GM12874 (cell line): ENCODE results near the gene ELMOD3.

Experiments
- TF ChIP-seq, protein P1 (sequence below): IDR thresholded peaks from 2 replicates; pipeline ENCODE4 v1.5.1; 2011; ENCODE audit warnings: low read depth, mild to moderate bottlenecking, control low read depth, low read length, moderate library complexity; ENCODE audit not compliant: insufficient read depth

ELMOD3 gene

DNA sequence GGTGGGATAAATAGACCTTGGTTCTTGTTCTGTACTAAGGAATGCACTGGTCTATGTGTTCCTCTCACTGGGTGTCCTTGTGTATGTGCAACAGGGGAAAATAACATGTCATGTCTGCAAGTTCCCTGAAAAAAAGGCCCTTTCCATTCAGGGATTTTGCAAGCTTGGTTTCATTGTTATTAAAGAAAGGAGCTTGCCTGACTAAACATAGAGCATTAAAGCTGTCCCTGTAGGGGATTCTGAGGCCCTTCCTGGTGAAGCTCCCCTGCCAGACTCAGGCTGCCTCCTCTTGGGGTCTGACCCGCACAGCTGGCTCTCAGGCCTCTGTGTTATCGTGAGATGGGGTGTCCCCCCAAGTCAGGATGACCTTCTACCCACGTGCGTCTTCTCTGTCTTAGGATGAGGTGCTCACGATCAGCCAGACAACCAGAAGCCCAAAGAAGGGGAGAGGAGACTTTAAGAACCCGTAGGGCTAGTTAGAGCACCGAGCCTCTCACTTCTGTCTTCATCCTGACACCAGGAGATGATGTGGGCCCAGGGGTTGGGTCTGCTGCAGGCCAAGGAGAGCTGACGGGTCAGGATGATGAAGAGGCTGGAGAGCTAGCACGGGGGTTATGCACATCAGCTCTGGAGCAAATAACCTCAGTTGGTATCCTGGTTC lies 34.4 kb downstream of the ELMOD3 start:
- TF ChIP-seq, protein P1, sequence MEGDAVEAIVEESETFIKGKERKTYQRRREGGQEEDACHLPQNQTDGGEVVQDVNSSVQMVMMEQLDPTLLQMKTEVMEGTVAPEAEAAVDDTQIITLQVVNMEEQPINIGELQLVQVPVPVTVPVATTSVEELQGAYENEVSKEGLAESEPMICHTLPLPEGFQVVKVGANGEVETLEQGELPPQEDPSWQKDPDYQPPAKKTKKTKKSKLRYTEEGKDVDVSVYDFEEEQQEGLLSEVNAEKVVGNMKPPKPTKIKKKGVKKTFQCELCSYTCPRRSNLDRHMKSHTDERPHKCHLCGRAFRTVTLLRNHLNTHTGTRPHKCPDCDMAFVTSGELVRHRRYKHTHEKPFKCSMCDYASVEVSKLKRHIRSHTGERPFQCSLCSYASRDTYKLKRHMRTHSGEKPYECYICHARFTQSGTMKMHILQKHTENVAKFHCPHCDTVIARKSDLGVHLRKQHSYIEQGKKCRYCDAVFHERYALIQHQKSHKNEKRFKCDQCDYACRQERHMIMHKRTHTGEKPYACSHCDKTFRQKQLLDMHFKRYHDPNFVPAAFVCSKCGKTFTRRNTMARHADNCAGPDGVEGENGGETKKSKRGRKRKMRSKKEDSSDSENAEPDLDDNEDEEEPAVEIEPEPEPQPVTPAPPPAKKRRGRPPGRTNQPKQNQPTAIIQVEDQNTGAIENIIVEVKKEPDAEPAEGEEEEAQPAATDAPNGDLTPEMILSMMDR: no peak

DNA sequence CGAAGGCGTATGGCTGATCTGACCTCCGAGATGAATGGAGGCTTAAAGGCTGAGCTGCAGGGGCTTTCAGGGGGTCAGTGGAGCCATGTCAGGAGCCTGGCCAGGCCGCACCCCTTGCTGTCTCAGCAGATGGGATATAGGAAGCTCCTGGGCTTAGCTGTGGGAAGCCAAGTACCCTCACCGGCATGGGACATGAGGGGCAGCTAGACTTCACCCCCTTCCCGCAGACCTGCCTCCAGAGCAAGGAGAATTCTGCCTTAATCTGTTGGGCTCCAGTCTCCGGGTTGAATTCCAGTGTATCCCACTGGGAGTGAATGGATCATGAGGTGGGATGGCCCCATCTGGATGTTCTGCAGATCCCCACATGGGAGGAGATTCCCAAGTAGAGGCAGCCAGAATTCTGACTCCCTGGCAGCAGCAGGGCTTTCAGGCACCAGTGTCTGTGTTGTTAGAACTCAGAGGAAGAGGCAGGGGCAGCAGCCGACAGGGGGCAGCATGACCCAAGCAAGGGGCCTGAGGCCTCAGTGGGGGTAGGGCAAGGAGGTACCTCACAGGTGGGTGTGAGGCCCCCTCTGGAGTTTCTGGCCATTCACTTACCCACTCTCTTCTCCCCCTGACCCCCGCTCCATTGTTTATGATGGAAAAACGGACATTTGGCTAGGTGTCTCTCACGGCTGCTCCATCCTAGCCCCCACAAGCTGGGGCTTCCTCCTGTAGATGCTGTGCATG lies 36.5 kb downstream of the ELMOD3 start:
- TF ChIP-seq, protein P1: peak; percentile 88

DNA sequence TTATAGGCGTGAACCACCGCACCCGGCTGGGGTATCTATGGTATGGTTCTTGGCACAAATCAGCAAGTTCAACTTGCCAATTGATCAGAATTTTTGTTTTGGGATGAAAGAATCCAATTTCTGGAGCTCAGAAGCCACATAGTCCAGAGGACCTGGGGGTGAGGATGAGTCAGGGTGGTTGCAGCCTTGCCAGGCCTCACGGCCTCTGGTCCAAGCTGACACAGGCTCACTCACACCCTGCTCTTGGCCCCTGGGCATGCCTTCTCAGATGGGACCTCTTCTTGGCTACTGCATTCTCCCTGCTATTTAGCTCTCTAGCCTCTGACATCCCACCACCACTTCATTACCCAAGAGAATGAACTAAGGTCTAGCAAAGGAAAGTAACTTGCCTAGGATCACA lies 39.3 kb downstream of the ELMOD3 start:
- TF ChIP-seq, protein P1: no peak

DNA sequence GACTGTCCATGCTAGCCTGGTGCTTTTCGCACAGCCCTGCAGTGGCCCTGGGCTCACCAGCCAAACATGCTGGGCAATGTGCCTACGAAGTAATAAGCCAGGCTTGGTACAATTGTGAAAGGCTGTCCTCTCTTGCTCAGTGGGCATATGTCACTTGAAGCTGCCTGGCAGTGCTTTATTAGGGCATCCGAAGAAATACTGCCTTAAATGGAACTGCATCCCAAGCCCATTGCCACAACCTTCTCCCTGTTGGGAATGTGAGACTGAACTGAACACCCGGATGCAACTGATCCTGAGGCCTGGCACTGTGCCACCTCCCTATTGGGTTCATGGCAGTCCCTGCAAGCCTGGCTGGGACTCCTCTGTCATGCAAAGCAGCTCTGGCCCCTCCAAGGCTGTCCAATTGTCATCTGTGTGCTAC lies 39.7 kb downstream of the ELMOD3 start:
- TF ChIP-seq, protein P1: no peak

DNA sequence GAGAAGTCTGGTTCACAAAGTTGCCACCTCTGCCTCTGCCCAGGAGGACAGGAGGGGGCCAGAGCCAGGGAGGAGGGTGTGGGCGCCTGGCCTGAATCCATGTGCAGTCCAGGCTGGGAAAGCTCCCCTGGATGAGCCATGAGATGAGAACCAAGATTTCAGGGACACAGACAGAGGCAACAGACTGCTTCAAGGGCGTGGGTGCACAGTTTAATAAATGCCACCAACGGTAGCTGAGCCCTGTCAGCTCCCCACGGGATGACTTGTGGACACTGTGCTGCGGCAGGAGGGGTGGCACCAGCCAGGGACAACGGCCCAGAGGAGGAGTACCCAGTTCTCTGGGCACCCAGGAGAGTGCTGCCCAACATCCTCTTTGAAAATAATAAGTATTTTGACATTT lies 40.4 kb downstream of the ELMOD3 start:
- TF ChIP-seq, protein P1: no peak

DNA sequence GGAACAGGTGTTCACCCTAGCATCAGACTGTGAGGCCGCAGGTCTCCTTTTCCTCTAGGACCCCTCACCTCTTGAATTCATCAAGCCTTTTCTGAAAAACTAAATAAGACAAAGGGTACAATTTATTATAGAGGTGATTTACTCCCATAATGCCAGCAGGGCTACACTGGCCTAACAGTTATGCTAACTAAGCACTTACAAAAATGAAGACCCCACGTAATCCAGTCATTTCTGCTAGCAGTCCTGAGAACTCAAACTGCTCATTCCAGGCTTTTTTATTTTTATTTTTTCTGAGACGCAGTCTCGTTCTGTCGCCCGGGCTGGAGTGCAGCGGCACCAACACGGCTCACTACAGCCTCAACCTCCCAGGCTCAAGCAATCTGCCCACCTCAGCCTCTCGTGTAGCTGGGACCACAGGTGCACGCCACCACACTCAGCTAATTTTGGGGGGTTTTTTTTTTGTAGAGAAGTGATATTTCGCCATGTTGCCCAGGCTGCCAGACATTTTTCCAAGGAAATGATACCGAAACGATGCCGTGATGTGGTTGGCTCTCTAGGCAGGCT lies 41.4 kb downstream of the ELMOD3 start:
- TF ChIP-seq, protein P1: no peak

DNA sequence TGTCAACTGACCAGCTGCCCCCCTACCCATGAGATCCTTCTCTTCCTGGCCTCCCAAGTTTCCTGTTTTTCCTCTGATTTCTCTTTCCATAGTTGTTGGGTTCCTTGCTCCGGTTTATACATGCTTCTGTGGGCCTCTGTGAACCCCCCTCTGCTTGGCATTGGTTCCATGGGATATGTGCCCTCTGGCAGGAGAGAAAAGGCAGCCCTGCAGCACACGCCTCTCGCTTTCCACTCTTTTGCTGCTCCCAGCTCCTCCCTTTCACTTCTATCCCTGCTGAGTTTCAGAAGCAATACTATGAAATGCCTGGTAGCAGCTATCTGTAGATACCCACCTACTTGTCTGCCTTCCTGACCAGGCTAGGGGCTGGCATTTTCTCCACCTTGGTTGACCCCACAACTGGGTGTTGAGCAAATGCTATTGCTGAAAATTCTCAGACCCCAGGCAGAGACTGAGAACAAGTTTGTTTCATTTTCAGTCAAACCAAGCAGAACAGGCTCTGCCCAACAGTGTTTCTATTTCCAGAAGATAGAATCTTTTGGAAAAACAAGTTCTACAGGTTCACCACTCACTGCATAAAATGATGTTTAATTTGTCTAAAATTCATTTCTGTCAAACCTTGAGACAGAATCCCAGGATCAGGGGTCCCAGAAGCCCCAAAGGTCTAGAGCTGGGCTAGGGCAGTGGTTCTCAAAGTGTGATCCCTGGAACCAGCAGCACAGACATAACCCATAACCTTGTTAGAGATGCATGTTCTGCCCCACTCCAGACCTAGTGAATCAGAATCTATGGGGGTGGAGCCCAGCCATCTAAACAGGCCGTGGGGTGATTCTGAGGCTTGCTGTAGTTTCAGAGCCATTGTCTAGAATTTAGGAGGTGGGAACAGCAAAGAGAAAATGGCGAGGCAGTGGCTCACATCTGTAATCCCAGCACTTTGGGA lies 42.2 kb downstream of the ELMOD3 start:
- TF ChIP-seq, protein P1: no peak
